GM12878 (cell line): ENCODE measurements around the gene RETREG3. TPM values are rescaled to one million over a fixed set of nuclear protein-coding genes. Genes with fewer than 3 reads are reported as not detected.

Experiments
- ATF2 ChIP-seq: IDR thresholded peaks from 2 replicates; pipeline ENCODE4 v1.6.1; 2012; ENCODE audit warnings: low read length, inconsistent platforms
- BCL3 ChIP-seq: IDR thresholded peaks from 2 replicates; pipeline ENCODE4 v1.6.1; 2011; ENCODE audit warnings: borderline replicate concordance, low read depth, mild to moderate bottlenecking, moderate library complexity, low read length; ENCODE audit not compliant: insufficient read depth, poor library complexity, severe bottlenecking
- GABPA ChIP-seq: IDR thresholded peaks from 2 replicates; pipeline ENCODE4 v1.6.1; 2014; ENCODE audit warnings: antibody characterized with exemption, low read depth, mild to moderate bottlenecking, inconsistent platforms
- HCFC1 ChIP-seq: fragments of 150-350 bp; IDR thresholded peaks from 2 replicates; pipeline ENCODE4 v1.6.1; 2014; ENCODE audit warnings: low read length
- IKZF2 ChIP-seq, 2 experiments: fragments of 450-650 bp; IDR thresholded peaks; 2 replicates each; pipeline ENCODE4 v1.6.1; 2017; ENCODE audit warnings: mild to moderate bottlenecking in 2 of 2, moderate library complexity in 2 of 2
- LARP7 ChIP-seq: fragments of 450-650 bp; IDR thresholded peaks from 2 replicates; pipeline ENCODE4 v1.6.1; 2017; ENCODE audit warnings: mild to moderate bottlenecking
- MTA2 ChIP-seq: fragments of 450-650 bp; IDR thresholded peaks from 2 replicates; pipeline ENCODE4 v1.6.1; 2016; ENCODE audit warnings: low read depth, mild to moderate bottlenecking, moderate library complexity
- PAX5 ChIP-seq: IDR thresholded peaks from 2 replicates; pipeline ENCODE4 v1.6.1; 2011; ENCODE audit warnings: low read depth, low read length, borderline replicate concordance
- SMARCA5 ChIP-seq: fragments of 450-650 bp; IDR thresholded peaks from 2 replicates; pipeline ENCODE4 v1.6.1; 2017; ENCODE audit warnings: mild to moderate bottlenecking
- SUZ12 ChIP-seq: fragments of 200-600 bp; sonication (generic); IDR thresholded peaks from one replicate; pipeline ENCODE4 v1.6.1; 2018; ENCODE audit warnings: antibody characterized with exemption, mild to moderate bottlenecking; ENCODE audit not compliant: unreplicated experiment
- ZNF622 ChIP-seq: fragments of 450-650 bp; IDR thresholded peaks from 2 replicates; pipeline ENCODE4 v1.6.1; 2017; ENCODE audit warnings: mild to moderate bottlenecking, inconsistent platforms
- polyA plus RNA-seq, 11 experiments: library from polyadenylated mRNA; depleted of rRNA in 4 of 11; unstranded in 6 of 11; stranded (reverse) in 5 of 11; fragments of >200 nt; fragmentation: Nextera tagmentation in 4 of 11; fragmentation: Illumina TruSeq in 1 of 11; extraction: Ambion mirVana in 4 of 11; extraction: Trizol in 1 of 11; gene quantifications; 1 replicate in 1 of 11; 2 replicates in 10 of 11; pipeline versions ENCODE4 v1.2.1 to v1.2.3, GENCODE V29; 2011 to 2016; ENCODE audit warnings: inconsistent platforms in 2 of 11, missing spikeins in 2 of 11, low read depth in 1 of 11
- total RNA-seq, 4 experiments: library from RNA; depleted of rRNA in 3 of 4; stranded (reverse); fragments of >200 nt in 3 of 4; fragmentation: Illumina TruSeq in 1 of 4; extraction: Trizol in 1 of 4; gene quantifications; 2 replicates each; pipeline versions ENCODE4 v1.2.1 to v1.2.3, GENCODE V29; 2013 to 2021

RETREG3 gene
- total and polyA plus RNA-seq, 10 of the 15 experiments (the other 5 are each of a cell fraction or from before 2014, with no cell fraction given), result 7.0 to 50.6 (median 27.3) TPM

GRCh38 chr17:42609182-42609813 lies at the start of gene RETREG3, which contains the start of gene TUBG1 (continued):
- TF ChIP-seq ATF2 (no peak), ZNF622 (no peak), LARP7 (peak; percentile 82), BCL3 (no peak), GABPA (no peak), HCFC1 (peak; percentile 68), MTA2 (no peak), PAX5 (no peak), IKZF2 (IDR thresholded peaks at IDR 0.05) (no peak), SMARCA5 (no peak), SUZ12 (no peak)
- TF ChIP-seq, all 136 proteins: peak for 41
